ENCODE data around the gene ST8SIA2. TPM values are rescaled to one million over a fixed set of nuclear protein-coding genes. Genes with fewer than 3 reads are reported as not detected.

The ST8SIA2 gene, protein sequence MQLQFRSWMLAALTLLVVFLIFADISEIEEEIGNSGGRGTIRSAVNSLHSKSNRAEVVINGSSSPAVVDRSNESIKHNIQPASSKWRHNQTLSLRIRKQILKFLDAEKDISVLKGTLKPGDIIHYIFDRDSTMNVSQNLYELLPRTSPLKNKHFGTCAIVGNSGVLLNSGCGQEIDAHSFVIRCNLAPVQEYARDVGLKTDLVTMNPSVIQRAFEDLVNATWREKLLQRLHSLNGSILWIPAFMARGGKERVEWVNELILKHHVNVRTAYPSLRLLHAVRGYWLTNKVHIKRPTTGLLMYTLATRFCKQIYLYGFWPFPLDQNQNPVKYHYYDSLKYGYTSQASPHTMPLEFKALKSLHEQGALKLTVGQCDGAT
- polyA plus RNA-seq: under 1 TPM in 1 of 3 donors, not detected in 2; 0.06 TPM

DNA sequence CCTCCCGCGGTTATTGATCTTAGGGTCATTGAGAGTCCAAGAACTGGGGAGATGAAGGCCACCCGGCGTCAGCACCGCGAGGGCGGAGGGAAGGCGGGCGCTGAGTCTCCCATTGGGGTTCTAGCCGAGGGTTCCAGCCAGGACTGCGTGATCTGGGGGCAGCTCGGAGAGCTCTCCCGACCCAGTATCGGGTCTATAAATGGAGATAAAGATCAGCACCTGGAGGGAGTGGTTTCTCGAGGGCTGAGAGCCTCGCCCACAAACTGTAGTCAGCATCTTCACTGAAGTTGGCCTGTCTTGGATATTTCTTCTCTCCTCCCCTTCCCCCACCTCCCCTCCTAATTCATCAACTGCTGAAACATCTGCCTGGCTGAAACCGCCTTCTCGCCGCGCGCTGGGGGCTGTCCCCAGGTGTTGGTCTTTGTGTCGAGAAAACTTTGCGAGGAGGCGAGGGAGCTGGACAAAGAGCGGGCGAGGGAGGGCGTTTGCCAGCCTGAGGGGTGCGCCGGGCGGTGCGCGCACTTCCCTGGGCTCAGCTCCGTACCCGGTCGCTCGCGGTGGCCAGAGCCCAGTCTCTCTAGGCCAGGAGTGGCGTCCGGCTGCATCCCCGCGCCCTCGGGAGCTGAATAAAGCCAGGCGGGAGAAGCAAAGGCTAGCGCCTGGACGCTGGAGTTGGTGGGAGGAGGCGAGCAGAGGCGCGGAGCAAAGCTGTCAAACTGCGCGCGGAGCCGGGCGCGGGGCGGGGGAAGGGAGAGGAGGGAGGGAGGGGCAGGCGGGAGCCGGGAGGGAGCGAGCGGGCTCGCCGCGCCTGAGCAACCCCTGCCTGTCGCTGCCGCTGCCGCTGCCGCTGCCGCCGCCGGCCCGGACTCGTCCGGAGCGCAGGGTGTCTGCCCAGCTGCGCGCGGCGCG is at the start of gene ST8SIA2:
TSS of gene ST8SIA2 (plus strand) at position 811 of the 909 bp plus-strand sequence. CDS start 184 bp downstream, outside the sequence.
- WGBS, 3 donors: 1 to 3% (median 3%) methylated on average over 66 to 77 of the region's 78 CpGs
- H3K27ac ChIP-seq (ENCODE audit: low read depth, low read length): no peak within 1 kb of the TSS

DNA sequence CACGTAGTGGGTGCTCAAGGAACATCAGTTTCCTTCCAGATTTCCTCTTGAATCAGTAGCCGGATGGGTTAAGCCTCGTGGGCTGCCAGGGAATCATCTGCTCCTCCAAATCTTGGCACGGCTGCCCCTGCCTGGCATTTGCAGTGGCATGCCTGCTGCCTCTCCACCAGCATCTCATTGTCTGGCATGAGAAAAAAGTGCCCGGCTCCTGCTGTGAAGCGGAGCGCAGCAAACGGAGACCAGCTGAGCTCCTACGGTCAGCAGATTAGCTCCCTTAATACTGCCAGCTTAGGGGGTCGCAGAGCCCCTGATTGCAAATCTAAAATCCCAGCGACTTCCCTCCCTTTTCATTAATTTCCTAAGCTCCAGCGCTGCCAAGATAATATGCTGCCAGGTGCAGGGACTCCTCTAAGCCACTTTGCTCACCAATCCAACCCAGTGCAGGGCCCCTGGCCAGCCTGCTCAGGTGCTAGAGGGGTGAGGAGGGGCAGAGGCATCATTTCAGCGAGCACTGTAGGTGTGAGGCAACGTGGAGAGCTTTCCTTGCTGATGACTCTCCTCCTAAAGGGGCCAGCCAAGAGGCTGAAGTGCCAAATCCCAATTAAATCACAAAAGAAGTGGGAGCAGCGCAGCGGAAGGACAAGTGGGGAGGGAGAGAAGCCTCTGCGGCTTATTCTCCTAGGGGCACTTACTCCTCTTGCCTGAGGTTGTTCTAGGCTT is 49.6 kb upstream of the ST8SIA2 start:
- H3K27ac ChIP-seq (ENCODE audit: low read depth, low read length): no peak overlapping the region
- 37 to 47% (median 45%) methylated on average over 17 of the region's 17 CpGs for WGBS, 3 donors

DNA sequence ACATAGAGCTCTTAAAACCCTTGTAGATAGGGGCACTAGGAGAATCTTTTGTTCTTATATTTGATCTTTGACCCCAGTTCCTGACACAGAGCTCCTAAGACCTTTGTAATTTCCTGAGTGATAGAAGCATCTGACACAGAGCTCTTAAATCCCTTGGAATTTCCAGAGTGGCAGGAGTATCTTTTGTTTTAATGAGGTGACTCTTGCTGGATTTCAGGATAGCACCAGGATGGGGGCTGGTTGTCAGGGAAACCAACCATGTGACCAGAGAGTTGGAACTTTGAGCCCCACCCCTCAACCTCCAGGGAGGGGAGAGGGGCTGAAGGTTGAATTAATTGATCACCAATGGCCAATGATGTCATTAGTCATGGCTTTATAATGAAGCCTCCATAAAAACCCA is 47.6 kb upstream of the ST8SIA2 start:
- no peak overlapping the region for H3K27ac ChIP-seq (ENCODE audit: low read depth, low read length)

DNA sequence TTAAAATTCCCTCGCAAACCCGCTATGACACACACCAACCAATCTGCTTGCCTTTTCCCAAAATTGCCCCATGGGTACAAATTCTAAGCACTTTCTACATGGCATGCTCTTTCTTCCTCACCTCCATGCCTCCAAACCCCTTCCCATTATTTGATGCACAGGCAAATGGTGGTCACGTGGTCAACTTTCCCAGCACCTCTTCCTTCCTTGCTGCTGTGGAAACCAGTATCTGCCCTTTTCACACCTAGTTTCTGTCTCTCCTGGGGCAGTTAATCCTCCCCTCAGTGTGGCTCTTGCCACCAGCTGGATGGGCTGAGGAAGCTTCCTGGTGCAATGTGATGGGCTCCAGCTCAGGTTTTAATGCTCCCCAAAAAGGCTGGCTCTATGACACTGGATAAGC is 38.4 kb upstream of the ST8SIA2 start:
- H3K27ac ChIP-seq (ENCODE audit: low read depth, low read length): no peak overlapping the region
- WGBS, 3 donors: 89 to 92% (median 90%) methylated on average over 3 of the region's 3 CpGs

DNA sequence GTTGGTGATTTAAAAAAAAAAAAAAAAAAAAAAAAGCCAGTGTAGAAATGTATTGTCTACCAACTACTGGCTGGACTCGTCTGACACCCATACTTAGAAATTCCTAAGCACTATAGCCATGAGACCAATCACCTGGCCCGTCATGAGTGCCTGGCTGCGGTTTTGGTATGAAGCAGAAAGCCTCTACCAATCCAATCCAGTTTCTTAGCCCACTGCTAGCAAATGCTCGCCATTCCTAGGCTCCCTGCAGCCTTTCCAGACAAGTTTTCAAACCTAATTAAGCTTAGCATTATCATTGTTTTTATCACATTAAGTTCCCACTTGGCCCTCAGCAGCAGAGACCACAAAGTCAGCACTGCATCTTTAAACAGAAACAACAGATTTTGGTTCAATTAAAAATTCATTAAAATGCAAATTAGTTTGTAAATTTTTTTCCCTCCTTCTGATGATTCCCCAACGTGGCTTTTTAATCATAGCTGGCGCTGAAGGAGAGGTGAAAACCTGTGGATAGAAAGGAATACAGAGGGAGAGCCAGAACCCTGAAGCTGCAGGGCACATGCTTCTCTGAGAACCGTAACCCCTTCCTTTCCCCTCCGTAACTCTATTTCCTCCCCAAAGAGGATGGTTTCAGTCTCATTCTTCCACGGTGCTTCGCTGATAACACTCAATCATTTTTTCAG is 32.2 kb upstream of the ST8SIA2 start:
- 54 to 79% (median 74%) methylated on average over 10 of the region's 10 CpGs for WGBS, 3 donors
- no peak overlapping the region for H3K27ac ChIP-seq (ENCODE audit: low read depth, low read length)

DNA sequence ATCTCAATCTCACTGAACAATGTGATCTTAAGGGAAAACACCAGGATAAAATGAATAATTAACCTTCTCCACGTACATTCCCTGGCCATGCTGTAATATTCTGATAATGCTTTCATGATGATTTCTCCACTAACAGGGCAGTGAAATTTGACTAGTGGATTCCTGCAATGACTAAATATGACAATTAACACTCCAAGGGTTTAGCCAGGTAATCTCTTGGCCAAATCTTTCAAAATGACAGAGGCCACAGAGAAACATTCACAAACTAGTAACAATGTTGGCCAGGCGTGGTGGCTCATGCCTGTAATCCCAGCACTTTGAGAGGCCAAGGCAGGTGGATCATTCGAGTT is 31.7 kb upstream of the ST8SIA2 start:
- H3K27ac ChIP-seq (ENCODE audit: low read depth, low read length): no peak overlapping the region
- 44 to 84% (median 73%) methylated on average over 3 of the region's 3 CpGs for WGBS, 3 donors

DNA sequence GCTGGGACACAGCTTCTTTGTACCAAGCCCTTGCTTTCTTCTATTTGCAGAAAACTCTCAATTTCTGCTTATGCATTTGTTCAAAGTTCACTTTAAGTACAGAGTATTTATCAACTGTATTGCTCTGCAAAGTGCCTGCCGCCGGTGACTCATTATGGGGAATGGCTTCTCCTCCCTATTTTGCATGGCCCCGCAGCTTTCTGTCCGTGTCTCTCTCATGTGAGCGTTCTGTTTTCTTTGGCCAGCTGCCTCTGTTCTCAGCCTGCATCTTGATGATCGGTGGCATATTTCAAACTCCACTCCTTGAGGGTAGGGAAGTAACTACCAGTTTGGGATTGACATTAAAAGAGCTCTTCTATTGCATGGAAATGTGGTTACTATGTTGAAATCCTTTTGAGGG is 28.6 kb upstream of the ST8SIA2 start:
- H3K27ac ChIP-seq (ENCODE audit: low read depth, low read length): no peak overlapping the region
- WGBS, 3 donors: 22 to 54% (median 51%) methylated on average over 6 of the region's 6 CpGs

DNA sequence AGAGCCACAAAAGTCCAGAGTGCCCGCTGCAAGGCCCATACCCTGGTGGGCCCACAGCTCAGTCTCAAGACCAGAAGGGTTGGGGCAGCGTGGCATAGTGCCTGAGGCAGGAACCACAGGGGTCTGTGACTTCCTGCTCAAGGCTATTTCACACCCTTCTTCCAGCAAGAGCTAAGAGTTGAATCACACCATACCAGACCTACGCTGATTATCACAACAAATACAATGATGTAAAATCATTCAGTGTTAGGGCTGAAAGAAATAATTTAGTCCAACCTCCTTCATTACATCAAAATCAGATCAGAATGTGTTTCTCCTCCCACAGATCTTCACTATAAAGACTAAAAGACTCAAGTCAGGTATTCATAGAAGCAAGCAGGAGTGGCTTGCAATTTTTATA is 27.8 kb upstream of the ST8SIA2 start:
- WGBS, 3 donors: 58 to 94% (median 61%) methylated on average over 2 to 3 of the region's 3 CpGs
- no peak overlapping the region for H3K27ac ChIP-seq (ENCODE audit: low read depth, low read length)

DNA sequence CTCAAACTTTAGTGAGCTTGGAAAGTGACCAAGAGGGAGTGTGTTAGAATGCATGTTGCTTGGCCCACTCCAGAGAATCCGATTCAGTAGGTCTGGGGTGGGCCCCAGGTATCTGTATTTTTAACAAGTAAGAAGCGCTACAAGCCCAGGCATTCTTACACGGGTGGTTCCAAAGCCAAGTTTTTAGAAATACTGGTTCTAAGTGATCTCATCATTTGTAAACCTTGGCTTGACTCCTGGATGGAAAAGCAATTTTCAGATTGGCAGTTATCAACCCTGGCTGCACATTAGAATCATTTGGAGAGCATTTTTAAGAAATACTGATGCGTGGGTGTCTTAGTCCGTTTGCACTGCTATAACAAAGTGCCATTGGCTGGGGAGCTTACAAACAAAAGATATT is 27.3 kb upstream of the ST8SIA2 start:
- WGBS, 3 donors: 78 to 82% (median 78%) methylated on average over 5 of the region's 5 CpGs
- no peak overlapping the region for H3K27ac ChIP-seq (ENCODE audit: low read depth, low read length)

DNA sequence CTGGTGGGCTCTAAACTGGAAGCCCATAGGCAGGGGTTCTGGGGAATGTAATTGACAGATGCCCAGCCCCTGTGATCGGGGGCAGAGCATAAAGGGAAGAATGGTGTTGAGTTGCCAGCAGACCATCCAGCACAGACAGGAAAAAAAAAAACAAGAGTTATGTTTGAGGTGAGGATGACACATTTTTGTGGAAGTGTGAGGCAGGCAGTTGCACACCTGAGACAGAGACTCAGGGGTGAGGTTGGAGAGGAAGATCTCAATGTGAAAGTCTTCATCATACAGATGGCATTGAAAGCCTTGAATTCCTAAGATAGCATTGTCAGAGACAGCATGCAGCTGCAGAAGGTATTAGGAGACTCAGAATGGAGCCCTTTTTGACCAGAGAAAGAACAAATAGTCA is 18.6 kb upstream of the ST8SIA2 start:
- no peak overlapping the region for H3K27ac ChIP-seq (ENCODE audit: low read depth, low read length)
- 57 to 68% (median 62%) methylated on average over 1 of the region's 1 CpG for WGBS, 3 donors

DNA sequence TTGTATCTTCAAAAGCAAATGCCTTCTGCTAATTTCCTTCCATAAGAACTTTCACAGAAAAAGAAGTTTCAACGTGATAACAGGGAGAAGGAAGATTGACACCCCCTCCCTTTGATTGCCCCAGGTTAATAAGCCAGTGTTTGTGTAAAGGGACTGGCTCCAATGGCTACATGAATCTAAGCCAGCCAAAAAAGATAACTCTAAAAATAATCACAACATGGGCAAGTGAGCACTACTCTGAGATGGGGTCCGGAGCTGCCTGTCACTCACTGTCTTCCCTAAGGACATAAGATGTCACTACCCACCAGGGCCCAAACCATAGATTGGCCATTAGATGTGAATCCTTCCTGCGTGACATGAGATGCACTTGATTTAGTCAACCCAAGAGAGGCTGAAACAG is 17.6 kb upstream of the ST8SIA2 start:
- WGBS, 3 donors: 73 to 83% (median 81%) methylated on average over 3 of the region's 3 CpGs
- no peak overlapping the region for H3K27ac ChIP-seq (ENCODE audit: low read depth, low read length)

DNA sequence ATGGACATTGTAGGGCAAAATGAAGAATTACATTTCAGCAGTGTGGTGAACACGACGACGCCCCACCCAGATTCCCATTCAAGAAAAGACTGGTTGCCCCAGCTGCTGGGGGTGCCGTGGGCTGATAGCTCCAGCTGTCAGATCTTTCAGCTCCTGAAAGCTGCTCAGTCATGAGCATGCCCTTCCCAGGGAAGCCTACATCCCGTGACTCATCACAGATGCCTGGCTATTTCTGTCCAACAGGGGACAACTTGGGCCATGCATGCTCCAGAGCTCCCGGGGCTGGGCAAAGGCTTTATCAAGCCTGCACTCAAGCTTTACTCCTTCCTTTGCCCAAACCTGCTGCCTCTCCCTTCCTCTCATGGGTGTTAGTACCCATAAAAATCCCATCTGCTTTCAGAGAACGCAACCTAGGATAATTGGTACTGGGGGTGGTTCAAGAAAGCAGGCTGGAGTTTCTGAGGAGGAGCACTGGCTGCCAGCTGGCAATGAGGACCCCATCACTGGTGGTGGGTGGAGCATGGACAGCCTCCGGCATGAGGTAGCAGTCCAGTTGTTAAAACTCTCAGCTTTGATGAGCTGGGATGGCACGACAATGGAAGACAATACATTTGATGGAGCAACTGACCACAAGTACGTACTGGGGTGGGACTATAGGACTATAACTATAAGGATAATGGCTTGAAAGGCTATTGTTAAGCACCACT is 16.4 kb upstream of the ST8SIA2 start:
- no peak overlapping the region for H3K27ac ChIP-seq (ENCODE audit: low read depth, low read length)
- WGBS, 3 donors: 87 to 89% (median 87%) methylated on average over 10 of the region's 10 CpGs

DNA sequence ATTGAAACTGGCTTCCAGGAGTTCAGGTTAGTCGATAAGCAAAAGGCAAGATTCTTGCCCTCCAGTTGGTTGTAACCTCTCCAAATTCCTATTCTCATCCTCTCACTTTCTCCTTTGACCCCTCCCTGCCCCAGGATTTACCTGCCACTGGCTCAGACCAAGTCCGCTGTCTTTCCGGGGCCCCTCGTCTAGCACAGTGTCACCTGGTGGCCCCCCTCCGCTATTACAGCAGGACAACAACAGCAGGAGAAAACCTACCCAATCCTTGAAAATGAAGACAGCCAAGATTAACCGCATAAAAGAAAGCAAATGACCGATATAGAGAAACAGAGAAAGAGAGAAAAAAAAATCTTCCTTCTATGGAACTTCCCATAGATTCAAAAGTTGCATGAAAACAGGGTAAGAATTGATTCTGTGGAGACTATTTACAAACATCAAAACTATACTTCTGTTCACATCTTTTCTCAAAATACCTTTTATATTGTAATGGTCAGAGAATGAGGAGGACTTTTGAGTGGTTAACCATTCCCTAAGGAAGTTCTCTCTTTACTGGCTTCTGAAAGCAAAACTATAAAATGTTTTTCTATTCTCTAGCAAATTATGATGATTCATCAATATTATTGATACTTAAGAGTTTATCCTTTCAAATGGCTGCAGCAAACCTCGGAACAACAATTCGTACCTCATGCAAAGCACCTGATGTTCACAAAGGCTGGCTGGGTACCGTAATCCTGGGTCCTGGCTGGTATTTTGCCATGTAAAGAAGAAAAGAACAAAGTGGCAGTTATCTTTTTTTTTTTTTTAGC is 10.0 kb upstream of the ST8SIA2 start:
- no peak overlapping the region for H3K27ac ChIP-seq (ENCODE audit: low read depth, low read length)
- 31 to 40% (median 40%) methylated on average over 10 of the region's 10 CpGs for WGBS, 3 donors

DNA sequence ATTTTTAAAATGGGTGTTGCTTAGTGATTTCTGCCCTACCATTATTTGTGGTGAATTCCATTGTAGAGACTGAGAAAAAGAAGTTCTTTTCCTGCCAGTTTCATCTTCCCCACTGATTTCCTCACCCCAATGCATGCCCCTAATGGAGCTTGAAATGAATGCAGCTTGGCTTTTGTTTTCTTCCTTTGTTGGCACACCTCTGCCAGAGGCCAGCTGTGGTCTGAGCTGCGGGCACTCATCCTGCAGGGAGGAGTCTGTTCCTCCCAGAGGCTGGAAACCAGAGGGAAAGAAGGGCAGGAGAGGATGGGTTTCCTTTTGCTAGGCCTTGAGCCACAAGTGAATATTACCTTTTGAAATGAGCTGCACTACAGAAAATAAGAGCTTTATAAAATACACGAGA is 9.3 kb upstream of the ST8SIA2 start:
- no peak overlapping the region for H3K27ac ChIP-seq (ENCODE audit: low read depth, low read length)
- WGBS, 3 donors: 67 to 77% (median 72%) methylated on average over 2 of the region's 2 CpGs

DNA sequence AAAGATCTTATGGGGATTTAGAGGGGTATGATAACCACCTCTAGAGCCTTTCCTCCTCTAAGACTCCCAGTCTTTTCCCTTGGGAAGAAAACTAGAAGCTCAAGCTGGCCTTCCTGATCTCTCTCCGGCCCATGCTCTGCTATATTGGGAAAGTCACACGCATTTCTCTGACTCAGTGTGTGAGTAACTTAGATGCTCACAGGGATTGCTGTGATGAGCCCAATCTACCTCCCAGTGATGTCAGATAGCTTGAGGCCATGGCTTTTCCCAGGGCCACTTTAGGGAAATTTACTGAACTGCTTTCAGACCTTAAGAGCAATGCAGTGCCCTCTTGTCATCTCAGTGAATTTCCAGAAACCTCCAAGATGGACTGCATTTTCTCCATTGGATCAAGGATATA is 8.6 kb upstream of the ST8SIA2 start:
- no peak overlapping the region for H3K27ac ChIP-seq (ENCODE audit: low read depth, low read length)
- WGBS, 3 donors: 75 to 83% (median 82%) methylated on average over 2 of the region's 2 CpGs

DNA sequence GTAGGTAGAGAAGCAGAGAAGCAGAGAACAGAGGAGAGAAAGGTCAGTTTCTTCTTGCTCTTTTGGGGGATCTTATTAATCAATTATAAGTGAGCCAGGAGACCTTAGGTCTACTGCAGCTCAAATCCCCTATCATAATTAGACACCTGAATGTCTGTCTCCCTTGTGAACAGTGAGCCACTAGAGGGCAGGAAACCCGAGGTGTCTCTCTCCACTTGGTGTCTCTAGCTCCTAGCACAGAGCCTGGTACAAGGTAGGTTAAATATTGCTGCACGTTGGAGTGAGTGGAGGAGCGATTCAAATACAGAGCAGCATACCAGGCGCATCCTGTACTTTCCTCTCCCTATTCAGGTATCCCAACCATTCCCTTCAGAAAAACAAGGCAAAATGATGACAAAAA is 2.0 kb upstream of the ST8SIA2 start:
- 28 to 38% (median 29%) methylated on average over 4 of the region's 4 CpGs for WGBS, 3 donors
- no peak overlapping the region for H3K27ac ChIP-seq (ENCODE audit: low read depth, low read length)

DNA sequence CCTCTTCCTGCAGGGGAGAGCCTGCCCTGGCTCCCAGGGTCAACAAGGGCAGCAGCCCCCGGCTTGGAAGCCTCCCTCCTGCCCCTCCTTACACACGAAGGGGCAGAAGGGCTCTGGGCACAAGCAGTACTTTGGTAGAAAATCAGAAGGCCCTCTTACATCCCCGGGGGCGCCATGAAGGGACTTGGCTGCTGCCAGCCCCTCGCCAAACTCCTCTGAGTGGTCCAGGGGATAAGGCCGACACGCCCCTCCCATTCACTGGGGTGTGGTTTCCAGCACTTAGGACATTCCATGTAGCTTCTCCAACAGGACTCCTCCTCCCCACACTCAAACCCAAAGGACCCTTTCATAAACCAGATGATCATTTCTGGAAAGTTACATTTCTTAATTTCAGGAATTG is 1.2 kb upstream of the ST8SIA2 start:
- 7 to 8% (median 7%) methylated on average over 7 of the region's 7 CpGs for WGBS, 3 donors
- H3K27ac ChIP-seq (ENCODE audit: low read depth, low read length): no peak overlapping the region

Measured in adipose tissue (tissue), 3 donors.